CD1c-positive myeloid dendritic cell (primary cell): ENCODE measurements around the gene PTPRR.
A peak's percentile ranks its signal among the peaks of the same experiment; 100 is the strongest.

Experiments used
- DNase-seq: peaks from one replicate; pipeline ENCODE4 v3.0.0-alpha.2; 2016; ENCODE audit errors: extremely low spot score

PTPRR gene

DNA sequence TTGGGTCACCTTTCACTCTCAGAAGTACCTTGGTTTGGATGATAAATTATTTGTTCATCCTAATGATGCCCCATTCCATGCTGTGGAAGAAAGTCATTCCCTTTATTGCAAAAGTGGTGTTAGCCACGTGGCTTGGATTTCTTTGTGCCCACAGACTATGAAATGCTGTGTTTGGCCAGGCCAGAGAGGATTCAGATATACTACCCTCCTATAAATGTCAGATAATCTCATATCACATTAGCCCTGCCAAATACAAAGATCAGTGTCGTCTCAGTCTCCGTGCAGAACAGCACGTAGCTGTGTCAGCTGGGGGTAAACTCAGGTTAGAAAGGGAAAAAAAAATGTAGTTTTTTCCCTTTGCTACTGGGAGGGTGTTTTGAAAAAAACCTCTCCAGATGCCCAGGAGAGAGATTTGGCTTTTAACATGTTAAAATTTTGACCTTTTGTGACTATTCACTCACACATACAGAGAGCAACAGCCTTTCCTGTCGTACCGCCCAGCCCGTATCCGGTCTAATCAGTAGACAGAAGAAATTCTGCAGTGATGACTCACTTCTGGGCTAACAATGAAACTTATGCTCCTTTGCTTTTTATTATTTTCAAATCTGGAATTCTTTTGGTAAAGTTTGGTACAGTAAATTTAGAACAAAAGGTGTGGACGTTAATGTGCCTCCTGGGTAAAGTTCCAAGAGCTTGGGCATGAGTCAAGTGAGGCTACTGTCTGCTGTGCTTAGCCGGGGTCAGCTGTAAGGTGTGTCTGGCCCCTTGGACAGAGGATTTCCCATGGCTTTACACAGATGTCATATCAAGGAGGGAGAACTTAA is 274.8 kb downstream of the PTPRR start:
- no peak for DNase-seq

DNA sequence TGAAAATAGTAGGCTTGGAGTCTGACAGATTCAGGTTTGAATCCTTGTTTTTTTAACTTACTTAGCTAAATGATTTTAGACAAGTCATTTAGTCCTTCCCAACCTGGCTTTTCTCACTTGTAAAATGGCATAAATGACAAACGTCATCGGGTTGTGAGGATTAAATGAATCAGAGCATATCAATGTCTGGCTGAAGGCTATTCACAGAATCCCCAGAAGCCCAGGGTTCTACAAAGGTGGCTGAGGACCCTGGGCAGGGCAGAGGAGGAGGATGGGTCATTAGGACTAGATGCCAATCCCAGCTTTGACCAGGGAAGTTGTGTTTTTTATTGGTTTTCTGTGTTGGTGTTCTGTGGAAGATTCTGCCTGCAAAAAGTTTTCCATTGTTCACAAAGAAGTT is 275.7 kb downstream of the PTPRR start:
- no peak for DNase-seq

- no peak for DNase-seq
Observed at GRCh38 chr12:70643939-70644338, 276.6 kb downstream of the PTPRR start.

DNA sequence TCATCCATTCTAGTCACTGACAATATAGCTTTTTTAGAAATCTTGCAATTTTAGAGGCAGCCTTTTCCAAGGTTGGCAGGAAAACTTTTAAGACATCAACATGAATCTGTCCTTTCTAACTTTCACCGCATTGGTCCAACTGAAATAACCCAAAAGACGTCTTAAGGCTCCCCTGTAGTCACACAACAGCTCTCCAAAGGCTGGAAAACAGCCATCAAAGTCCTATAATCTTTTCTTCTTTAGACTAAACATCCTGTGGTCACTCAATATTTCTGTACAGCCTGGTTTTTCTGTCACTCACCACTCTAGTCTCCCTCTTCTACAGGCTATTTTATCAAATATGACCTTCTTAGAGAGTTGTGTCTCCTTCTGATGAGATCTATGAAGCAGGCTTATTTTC is 278.8 kb downstream of the PTPRR start:
- DNase-seq = no peak

DNA sequence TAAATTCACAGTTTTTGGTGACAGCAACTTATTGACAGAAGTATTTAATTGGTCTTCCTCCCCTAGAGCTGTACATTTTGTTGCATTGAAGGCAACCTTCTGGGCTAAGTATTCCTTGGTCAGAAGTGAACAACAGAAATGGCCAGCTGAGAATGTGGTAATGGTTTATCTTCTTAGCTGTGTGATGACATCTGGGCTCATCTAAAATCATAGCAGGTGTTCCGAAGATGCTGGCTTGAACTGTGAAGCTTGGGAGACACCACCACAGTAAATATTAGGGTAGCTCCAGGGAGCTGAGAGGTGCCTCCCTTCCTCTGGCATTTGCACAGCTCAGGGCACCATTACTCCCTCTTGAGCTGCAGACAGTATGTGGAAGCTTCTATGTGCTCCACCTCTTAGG is 279.6 kb downstream of the PTPRR start:
- DNase-seq = no peak

DNA sequence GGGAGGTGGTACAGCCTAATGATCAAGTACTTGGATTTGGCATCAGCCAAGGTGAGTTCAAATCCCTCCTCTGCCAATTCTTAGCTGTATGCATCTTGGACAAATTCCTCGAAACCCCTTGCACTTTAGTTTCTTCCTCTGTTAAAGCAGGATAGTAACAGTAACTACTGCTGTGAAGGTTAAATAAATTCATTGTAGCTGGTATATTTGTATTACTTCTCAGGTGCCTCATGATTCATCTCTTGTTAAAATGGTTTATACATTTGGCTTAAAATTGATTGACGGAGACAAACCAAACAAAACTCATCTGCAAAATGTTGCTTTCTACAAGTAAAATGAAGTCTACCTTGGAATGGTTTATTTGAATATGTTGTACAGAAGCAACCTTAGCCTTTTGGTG is 281.0 kb downstream of the PTPRR start:
- DNase-seq = no peak

GRCh38 chr12:70638639-70639360 is 281.7 kb downstream of the PTPRR start:
- no peak for DNase-seq

- DNase-seq = no peak
Observed at GRCh38 chr12:70637303-70638085, 283.0 kb downstream of the PTPRR start, which contains the start of gene PTPRB. PTPRB (minus strand) TSS chr12:70637429; CDS start chr12:70637395, 34 bp downstream.

GRCh38 chr12:70635755-70636154 is 284.8 kb downstream of the PTPRR start:
- no peak for DNase-seq

- no peak for DNase-seq
Observed at GRCh38 chr12:70628701-70629480, 291.6 kb downstream of the PTPRR start.

DNA sequence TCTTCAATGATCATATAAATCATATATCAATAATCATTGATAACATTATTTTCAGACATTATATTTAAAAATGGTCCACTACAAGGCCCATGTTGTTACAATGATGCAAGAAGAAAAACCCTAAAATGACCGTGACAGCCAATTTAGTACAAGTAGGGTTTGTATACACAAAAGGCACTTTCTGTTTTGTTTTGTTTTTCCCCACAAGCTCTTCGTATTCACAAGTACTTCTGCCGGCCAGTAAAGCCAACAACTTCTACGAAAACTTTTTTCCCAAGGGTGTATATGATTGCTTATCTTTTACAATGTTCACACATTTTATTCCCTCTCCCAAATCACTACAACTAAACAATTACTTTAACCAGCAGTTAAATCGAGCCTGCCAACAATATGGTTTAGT is 292.9 kb downstream of the PTPRR start:
- no peak for DNase-seq

DNA sequence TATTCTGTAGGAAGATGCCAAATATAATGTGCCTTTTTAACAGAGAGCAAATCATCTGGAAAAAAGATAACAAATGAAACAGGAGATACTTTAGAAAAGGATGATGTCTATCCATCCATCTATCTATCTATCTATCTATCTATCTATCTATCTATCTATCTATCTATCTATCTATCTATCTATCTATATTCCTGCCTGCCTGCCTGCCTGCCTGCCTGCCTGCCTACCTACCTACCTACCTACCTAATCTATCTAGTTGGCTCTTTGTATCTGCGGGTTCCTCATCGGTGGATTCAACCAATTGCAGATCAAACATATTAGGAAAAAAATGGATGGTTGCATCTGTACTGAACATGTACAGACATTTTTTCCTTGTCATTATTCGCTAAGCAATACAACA is 294.4 kb downstream of the PTPRR start:
- no peak for DNase-seq

- no peak for DNase-seq
Observed at GRCh38 chr12:70619471-70620152, 300.9 kb downstream of the PTPRR start.

DNA sequence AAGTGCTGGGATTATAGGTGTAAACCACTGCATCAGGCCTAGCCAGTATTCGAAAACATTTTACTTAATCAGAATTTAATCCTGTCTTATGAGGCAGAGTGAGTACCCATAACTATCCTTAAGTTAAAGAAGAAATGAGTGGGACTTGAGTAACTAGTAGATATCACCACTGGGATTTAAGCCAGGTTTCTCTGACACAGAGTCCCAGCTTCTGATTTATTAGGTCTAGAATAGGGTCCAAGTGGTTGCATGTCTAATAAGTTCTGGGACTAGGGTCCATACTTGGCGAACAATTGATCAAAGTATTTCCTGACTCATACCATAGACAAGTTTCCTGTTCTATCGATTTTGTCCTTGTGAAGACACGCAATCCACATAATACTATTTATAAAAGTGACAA is 302.2 kb downstream of the PTPRR start:
- no peak for DNase-seq

DNA sequence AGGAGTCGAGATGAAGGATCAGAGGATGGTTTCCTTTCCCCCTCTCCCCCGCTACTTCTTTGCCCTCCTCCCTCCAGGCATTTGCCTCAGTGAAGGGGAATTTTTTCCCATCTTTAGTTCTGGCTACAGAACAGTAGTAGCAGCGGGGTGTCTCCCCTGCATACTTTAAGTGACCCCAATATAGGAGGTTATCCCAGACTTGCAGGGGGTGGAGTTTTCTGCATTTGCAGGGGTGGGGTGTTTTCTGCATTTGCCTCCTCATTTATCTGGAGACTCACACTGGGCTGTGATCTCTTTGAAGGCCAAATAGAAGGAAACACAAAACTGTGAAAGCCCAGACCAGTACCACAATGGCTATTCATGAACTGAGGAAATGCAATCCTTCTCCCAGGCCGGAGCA is 303.1 kb downstream of the PTPRR start:
- no peak for DNase-seq

- DNase-seq = no peak
Observed at GRCh38 chr12:70615174-70615866, 305.2 kb downstream of the PTPRR start.

GRCh38 chr12:70609739-70610491 is 310.6 kb downstream of the PTPRR start:
- peak; percentile 64 for DNase-seq

DNA sequence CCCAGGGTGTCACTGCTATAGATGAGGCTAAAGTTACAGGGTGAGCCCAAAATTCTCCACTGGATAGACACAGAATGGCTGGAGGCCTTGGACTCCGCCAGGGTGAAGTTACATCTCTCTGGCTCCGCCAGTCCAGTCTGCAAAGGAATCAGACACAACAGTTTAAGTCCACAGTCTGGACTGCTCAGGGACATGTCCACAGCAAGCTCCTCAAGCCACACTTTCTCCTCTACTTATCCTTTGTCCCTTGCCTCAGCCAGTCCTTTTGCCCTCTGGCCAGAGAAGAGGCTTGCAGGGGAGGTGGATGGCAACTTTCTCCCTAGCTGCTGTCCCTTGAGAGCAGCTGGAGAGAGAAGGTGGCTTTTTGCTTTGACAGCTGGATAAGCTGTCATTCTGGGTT is 311.3 kb downstream of the PTPRR start:
- DNase-seq = no peak

DNA sequence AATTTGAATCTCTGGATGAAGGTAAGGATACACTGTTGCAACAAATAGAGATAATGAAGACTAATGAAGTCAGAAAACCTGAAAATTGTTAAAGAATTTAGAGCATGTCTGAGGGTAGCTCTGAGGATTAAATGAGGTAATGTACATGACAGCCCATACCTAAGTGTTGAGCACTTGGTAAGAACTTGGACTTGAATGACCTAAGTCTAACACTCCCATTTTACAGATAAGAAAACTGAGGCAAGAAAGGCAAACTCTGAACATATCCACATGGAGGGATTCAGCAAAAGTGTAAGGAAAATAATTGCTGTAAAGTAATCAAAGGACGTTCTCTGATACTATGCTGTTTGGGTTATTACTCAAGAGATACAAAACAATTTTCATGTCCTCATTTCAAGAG is 312.4 kb downstream of the PTPRR start:
- no peak for DNase-seq

DNA sequence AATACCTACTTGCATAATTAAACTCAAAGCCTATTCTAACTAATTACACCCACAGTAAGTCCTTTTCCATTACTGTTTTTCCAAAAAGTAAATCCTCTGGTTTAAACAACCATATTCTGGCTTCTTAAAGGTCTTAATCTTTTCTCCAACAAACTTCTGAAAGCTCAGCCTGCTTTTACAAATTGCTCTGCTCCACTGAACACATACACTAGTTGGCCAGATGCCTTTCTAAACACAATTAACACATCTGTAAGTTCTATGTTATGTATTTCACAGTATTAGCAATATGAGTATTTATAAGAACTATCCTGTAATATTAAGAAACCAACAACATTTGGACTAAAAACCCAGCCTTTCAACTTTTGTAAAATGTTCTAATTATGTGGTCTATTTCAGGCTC is 313.4 kb downstream of the PTPRR start:
- no peak for DNase-seq
